ENCODE data around the gene SPEG. TPM values are rescaled to one million over a fixed set of nuclear protein-coding genes. Genes with fewer than 3 reads are reported as not detected.
A peak's percentile ranks its signal among the peaks of the same experiment; 100 is the strongest.

SPEG gene
- total and polyA plus RNA-seq, 10 donors, result 0.74 to 8.2 (median 3.7) TPM

DNA sequence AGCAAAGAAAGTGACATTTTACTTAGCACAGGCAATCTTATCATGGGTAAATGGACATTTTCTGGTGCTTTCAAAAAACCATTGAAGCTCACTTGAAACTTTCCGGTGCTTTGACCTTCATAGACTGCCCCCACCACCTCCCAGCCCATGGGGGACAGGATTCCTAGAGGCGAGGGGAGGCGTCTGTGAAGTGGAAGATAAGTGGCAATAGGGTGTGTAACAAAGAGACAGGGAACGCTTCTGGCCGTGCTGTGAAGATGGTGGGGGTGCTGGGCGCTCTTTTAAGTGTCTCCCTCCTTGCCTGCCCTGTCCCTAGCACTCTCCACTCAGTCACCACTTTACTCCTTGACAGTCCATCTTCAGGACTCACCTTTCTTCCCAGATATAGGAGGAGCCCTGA, 40.6 kb downstream of the SPEG start:
- Histone ChIP-seq H3K27ac (no peak overlapping the region), H3K9me3 (no peaks in the 10 kb centered on the region), H3K4me3 (no peak overlapping the region), H3K36me3 (no peaks in the 10 kb centered on the region), H3K27me3 (replicated peaks in 1 of 7) (peaks cover 0 to 62% (median 0%) of the 10 kb centered on the region in 7 donors), H3K4me1 (peaks cover 0 to 8% (median 2%) of the 10 kb centered on the region in 6 donors)
- intact Hi-C loops (cut with DNase I; ENCODE audit: low total_unique reads), result loop anchor here (10.0 kb wide), 1 partner anchor 60 kb away; no protein-coding TSS in a partner anchor
- 66 to 87% (median 77%) methylated on average over 6 of the region's 6 CpGs for WGBS, 5 donors
- TF ChIP-seq, protein P1, sequence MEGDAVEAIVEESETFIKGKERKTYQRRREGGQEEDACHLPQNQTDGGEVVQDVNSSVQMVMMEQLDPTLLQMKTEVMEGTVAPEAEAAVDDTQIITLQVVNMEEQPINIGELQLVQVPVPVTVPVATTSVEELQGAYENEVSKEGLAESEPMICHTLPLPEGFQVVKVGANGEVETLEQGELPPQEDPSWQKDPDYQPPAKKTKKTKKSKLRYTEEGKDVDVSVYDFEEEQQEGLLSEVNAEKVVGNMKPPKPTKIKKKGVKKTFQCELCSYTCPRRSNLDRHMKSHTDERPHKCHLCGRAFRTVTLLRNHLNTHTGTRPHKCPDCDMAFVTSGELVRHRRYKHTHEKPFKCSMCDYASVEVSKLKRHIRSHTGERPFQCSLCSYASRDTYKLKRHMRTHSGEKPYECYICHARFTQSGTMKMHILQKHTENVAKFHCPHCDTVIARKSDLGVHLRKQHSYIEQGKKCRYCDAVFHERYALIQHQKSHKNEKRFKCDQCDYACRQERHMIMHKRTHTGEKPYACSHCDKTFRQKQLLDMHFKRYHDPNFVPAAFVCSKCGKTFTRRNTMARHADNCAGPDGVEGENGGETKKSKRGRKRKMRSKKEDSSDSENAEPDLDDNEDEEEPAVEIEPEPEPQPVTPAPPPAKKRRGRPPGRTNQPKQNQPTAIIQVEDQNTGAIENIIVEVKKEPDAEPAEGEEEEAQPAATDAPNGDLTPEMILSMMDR (IDR thresholded peaks at IDR 0.05 in 8 of 11, conservative IDR thresholded peaks at IDR 0.05 in 3 of 11), result no peak
- DNase-seq, result no peak

DNA sequence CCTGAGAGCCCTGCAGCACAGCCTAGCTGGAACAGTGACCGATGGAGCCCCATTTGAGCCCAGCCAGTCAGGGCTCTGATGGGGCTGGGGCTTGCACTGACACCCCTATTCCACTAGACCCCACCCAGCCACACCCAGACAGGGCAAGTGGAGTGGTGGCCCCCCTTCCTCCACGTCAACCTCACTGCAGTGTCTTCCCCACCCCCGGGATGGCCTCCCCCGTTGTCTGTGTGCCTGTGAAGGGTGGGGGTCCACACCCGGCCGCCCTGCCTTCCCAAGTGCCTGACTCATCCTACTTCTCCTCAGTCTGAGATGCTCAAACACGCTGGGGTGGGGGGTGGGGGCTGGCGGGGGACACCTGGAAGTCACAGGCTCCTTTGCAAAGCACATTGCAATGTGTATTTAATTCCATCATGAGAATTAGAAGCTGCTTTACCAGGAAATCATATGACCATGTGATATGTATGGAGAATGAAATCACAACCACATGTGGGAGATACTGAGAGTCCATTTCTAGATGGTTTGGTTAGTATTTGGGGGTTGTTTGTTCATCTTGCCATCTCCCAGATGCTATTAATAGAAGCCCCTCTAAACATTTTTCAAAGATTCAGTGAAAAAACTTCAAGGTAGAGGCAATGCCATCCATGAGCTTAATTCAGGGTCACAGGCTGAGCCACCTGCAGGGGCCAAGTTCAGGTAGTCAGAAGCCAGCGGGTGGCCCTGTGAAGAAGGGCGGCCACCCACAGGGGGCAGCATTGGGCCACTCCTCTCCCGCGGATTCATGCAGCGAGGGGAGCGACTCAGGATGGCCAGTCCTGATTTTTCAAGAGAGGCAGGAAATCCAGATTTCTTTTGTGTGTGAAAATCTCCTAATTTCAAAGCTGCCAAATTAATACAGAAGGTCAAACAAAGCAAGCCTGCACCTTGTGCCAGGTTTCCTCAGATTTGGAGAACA, 41.3 kb downstream of the SPEG start:
- intact Hi-C loops (cut with DNase I; ENCODE audit: low total_unique reads), result loop anchor here (10.0 kb wide), 1 partner anchor 59 kb away; no protein-coding TSS in a partner anchor
- TF ChIP-seq, protein P1 (IDR thresholded peaks at IDR 0.05 in 8 of 11, conservative IDR thresholded peaks at IDR 0.05 in 3 of 11), result peak in 10 of 11 experiments; percentile 25 to 83 (median 68)
- no peak for TF ChIP-seq POLR2AphosphoS5 (IDR thresholded peaks at IDR 0.05)
- Histone ChIP-seq H3K27ac (no peak overlapping the region), H3K36me3 (no peaks in the 10 kb centered on the region), H3K4me1 (peaks cover 0 to 8% (median 2%) of the 10 kb centered on the region in 6 donors), H3K27me3 (replicated peaks in 1 of 7) (peaks cover 0 to 62% (median 0%) of the 10 kb centered on the region in 7 donors), H3K9me3 (no peaks in the 10 kb centered on the region), H3K4me3 (no peak overlapping the region)
- no peak for DNase-seq
- WGBS, 5 donors, result 33 to 46% (median 41%) methylated on average over 11 to 14 of the region's 14 CpGs

DNA sequence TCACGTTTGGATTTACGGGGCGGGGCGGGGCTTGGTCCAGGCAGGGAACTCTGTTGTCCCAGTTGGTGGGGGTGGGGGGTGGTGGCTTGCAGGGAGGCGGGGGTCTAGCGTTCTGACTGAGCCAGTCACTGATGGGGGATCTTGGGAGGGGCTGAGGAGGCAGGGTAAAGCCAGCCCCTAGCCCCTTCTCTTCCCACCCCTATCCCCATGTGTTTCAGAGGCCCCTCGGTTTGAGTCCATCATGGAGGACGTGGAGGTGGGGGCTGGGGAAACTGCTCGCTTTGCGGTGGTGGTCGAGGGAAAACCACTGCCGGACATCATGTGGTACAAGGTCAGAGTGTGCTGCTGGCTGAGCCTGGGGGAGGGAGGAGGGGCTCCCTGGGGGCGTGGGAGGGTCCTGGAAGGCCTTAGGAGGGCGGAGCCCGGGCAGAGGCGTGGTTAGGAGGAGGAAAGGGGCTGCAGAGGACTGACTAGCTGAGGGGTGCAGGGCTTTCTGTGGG, 42.1 kb downstream of the SPEG start:
- no peak overlapping the region for H3K27ac ChIP-seq
- whole genome bisulfite sequencing, 5 donors, result 6 to 18% (median 15%) methylated on average over 12 to 16 of the region's 16 CpGs
- intact Hi-C loops (cut with DNase I; ENCODE audit: low total_unique reads), result loop anchor here (10.0 kb wide), 1 partner anchor 58 kb away; no protein-coding TSS in a partner anchor
- no peak overlapping the region for H3K4me3 ChIP-seq
- H3K27me3 ChIP-seq (replicated peaks in 1 of 7), result peaks cover 0 to 61% (median 0%) of the 10 kb centered on the region in 7 donors
- DNase-seq, result no peak
- TF ChIP-seq, protein P1 (IDR thresholded peaks at IDR 0.05 in 8 of 11, conservative IDR thresholded peaks at IDR 0.05 in 3 of 11), result no peak
- peaks cover 0 to 8% (median 2%) of the 10 kb centered on the region in 6 donors for H3K4me1 ChIP-seq
- no peaks in the 10 kb centered on the region for H3K36me3 ChIP-seq
- H3K9me3 ChIP-seq, result no peaks in the 10 kb centered on the region

DNA sequence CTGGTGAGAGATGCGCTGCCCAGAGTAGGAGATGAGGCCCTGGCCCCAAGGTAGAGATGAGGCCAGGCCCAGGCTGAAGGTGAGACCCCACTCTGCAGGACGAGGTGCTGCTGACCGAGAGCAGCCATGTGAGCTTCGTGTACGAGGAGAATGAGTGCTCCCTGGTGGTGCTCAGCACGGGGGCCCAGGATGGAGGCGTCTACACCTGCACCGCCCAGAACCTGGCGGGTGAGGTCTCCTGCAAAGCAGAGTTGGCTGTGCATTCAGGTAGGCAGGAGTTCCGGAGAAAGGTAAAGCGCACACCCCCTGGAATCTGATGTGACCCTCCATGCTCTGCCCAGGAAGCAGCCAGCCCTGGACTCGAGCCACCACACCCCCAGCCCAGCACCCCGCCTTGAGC, 42.5 kb downstream of the SPEG start:
- Histone ChIP-seq H3K4me1 (peaks cover 0 to 8% (median 2%) of the 10 kb centered on the region in 6 donors), H3K36me3 (no peaks in the 10 kb centered on the region), H3K27ac (no peak overlapping the region), H3K4me3 (no peak overlapping the region), H3K9me3 (no peaks in the 10 kb centered on the region), H3K27me3 (replicated peaks in 1 of 7) (peaks cover 0 to 58% (median 0%) of the 10 kb centered on the region in 7 donors)
- no peak for DNase-seq
- intact Hi-C loops (cut with DNase I; ENCODE audit: low total_unique reads), result loop anchor here (10.0 kb wide), 1 partner anchor 58 kb away; no protein-coding TSS in a partner anchor
- TF ChIP-seq, protein P1 (IDR thresholded peaks at IDR 0.05 in 8 of 11, conservative IDR thresholded peaks at IDR 0.05 in 3 of 11), result no peak
- TF ChIP-seq POLR2A (IDR thresholded peaks at IDR 0.05) (no peak), POLR2AphosphoS5 (IDR thresholded peaks at IDR 0.05) (no peak)
- 76 to 87% (median 83%) methylated on average over 13 of the region's 13 CpGs for WGBS, 5 donors
